Left cardiac atrium (tissue), 4 donors: ENCODE data around the gene CBX1. TPM values are rescaled to one million over a fixed set of nuclear protein-coding genes. Genes with fewer than 3 reads are reported as not detected.

Experiments
- ATAC-seq, 2 donors: fragments of 200-7000 bp; cut with Tn5 transposase; one replicate each; pipeline ENCODE4 v1.9.1; 2020; ENCODE audit warnings: mild to moderate bottlenecking in 2 of 2, moderate library complexity in 2 of 2
- DNase-seq: peaks from one replicate; pipeline ENCODE4 v3.0.0-alpha.2; 2020
- intact Hi-C, 2 donors: fragments of 100-400 bp; cut with DNase I; formaldehyde crosslinking; loops; one replicate each; pipeline versions ENCODE4 v1.14.1 to v1.15.1; 2022 to 2023
- total RNA-seq, 2 donors: library from RNA; stranded (reverse); fragmentation: NEBNext Ultra II Directional; extraction: Animal tissue kit (Norgen Biotek cat#: 25700); gene quantifications; one replicate each; pipeline ENCODE4 v1.2.1, GENCODE V29; 2021
- donor health status: DM: no; HTN: yes; CAD: no.
- donor health status: DM: no; HTN: yes; CAD: no; lungs with severe emphysema.
- donor health status: DM: yes; HTN: yes; CAD: no.
- donor health status: Dilated cardiomyopathy.

Gene CBX1
- total RNA-seq, 2 donors from 2014 or later = 29.2 to 35.6 TPM

- ATAC-seq (no peak), DNase-seq (no peak)
- intact Hi-C loops = no loop called here
These were observed 24.7 kb upstream of the CBX1 start for GRCh38 chr17:48125829-48126531.

GRCh38 chr17:48123776-48124388, 22.6 kb upstream of the CBX1 start:
- intact Hi-C loops = no loop called here
- ATAC-seq = no peak
- no peak for DNase-seq

- intact Hi-C loops = no loop called here
- DNase-seq (no peak), ATAC-seq (no peak)
These were observed 21.8 kb upstream of the CBX1 start for GRCh38 chr17:48123111-48123510.

GRCh38 chr17:48122665-48123045, 21.4 kb upstream of the CBX1 start:
- ATAC-seq (no peak), DNase-seq (no peak)
- intact Hi-C loops = no loop called here

GRCh38 chr17:48121923-48122664, 20.8 kb upstream of the CBX1 start:
- no peak for DNase-seq
- intact Hi-C loops = no loop called here

GRCh38 chr17:48113201-48113676, 12.0 kb upstream of the CBX1 start:
- no peak for DNase-seq
- ATAC-seq = peak in 1 of 2 donors; percentile 40

More at GRCh38 chr17:48121923-48122664, 20.8 kb upstream of the CBX1 start:
- ATAC-seq = no peak

GRCh38 chr17:48111937-48112241, 10.6 kb upstream of the CBX1 start:
- no peak for ATAC-seq
- intact Hi-C loops = no loop called here
- DNase-seq = no peak

More at GRCh38 chr17:48113201-48113676, 12.0 kb upstream of the CBX1 start:
- intact Hi-C loops = no loop called here

- intact Hi-C loops = no loop called here
- ATAC-seq = no peak
- no peak for DNase-seq
These were observed 9.5 kb upstream of the CBX1 start for GRCh38 chr17:48110761-48111160.

- ATAC-seq (peak; percentile 98 to 99), DNase-seq (peak; percentile 92)
- intact Hi-C loops = no loop called here
These were observed 6.1 kb upstream of the CBX1 start, which contains the start of gene SNX11 for GRCh38 chr17:48107137-48108055. Gene SNX11, plus strand, starts transcription at chr17:48107766. Its CDS starts 4,278 bp downstream, at chr17:48112044.

GRCh38 chr17:48106802-48107136, 5.5 kb upstream of the CBX1 start:
- DNase-seq (no peak), ATAC-seq (no peak)
- intact Hi-C loops = no loop called here

GRCh38 chr17:48104440-48104839, 3.2 kb upstream of the CBX1 start:
- no peak for DNase-seq
- no peak for ATAC-seq
- intact Hi-C loops = no loop called here

- intact Hi-C loops = no loop called here
- no peak for ATAC-seq
These were observed 1.8 kb upstream of the CBX1 start for GRCh38 chr17:48102798-48103715.

GRCh38 chr17:48102043-48102750, 919 bp upstream of the CBX1 start:
- ATAC-seq (no peak), DNase-seq (no peak)
- intact Hi-C loops = no loop called here

More at GRCh38 chr17:48102798-48103715, 1.8 kb upstream of the CBX1 start:
- DNase-seq = no peak

- ATAC-seq (peak; percentile 27 to 46), DNase-seq (peak; percentile 67)
- intact Hi-C loops = no loop called here
These were observed 677 bp downstream of the CBX1 start for GRCh38 chr17:48100591-48101011.

- intact Hi-C loops = no loop called here
- DNase-seq = no peak
- ATAC-seq = no peak
These were observed 1.1 kb downstream of the CBX1 start for GRCh38 chr17:48100160-48100559.

GRCh38 chr17:48095611-48096010, 5.7 kb downstream of the CBX1 start:
- no peak for DNase-seq
- no peak for ATAC-seq
- intact Hi-C loops = no loop called here

- intact Hi-C loops = no loop called here
- DNase-seq (no peak), ATAC-seq (no peak)
These were observed 7.8 kb downstream of the CBX1 start for GRCh38 chr17:48093341-48094045.
